ENCODE data around the gene PHYHIPL. TPM values are rescaled to one million over a fixed set of nuclear protein-coding genes. Genes with fewer than 3 reads are reported as not detected.

PHYHIPL gene
- total RNA-seq, 2 donors from 2014 or later = 0.44 to 0.68 TPM

DNA sequence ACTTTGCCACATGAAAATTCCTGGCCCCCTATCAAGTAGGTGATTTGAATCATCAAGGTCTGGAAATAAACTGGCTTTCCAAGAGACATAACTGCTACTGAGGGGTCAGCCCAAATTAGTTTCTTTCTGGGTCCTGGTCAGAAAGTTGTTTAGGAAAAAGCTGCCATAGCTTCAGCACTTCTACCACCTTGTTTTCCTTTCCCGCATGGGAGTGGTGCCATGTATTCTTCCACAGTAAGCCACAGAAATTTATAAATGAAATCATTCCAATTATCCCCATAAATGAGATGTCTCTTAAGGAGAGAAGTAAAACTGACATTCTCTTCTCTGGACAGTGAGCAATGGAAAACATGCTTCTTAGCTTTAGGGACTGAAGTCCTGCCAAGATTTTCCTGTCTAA lies 80.8 kb downstream of the PHYHIPL start:
- peaks cover 6% of the 10 kb centered on the region for H3K4me1 Mint-ChIP-seq
- Histone ChIP-seq H3K9me3 (ENCODE audit: control insufficient read depth, low read length) (no peaks in the 10 kb centered on the region), H3K27ac (ENCODE audit: low read depth, low read length) (no peak overlapping the region), H3K27me3 (ENCODE audit: control insufficient read depth, insufficient read depth, low read length, poor library complexity, severe bottlenecking) (no peaks in the 10 kb centered on the region), H3K4me3 (ENCODE audit: low read length) (no peak overlapping the region), H3K4me1 (ENCODE audit: control insufficient read depth, insufficient read depth, low read length) (no peaks in the 10 kb centered on the region), H3K9ac (ENCODE audit: extremely low read depth, low read length, poor library complexity, severe bottlenecking) (no peak overlapping the region), H3K36me3 (ENCODE audit: control insufficient read depth, insufficient read depth, low read length) (peaks cover 20% of the 10 kb centered on the region)
- 100% methylated on average over 1 of the region's 1 CpG; no CpG with 5 or more reads in 1 of the 2 experiments for WGBS, 2 experiments (ENCODE audit: insufficient coverage in 1 of 2, insufficient read length in 1 of 2)
- no peaks in the 10 kb centered on the region for H3K27me3 Mint-ChIP-seq (ENCODE audit: insufficient read depth)
- H3K27ac Mint-ChIP-seq = no peak overlapping the region
- TF ChIP-seq, protein P1, sequence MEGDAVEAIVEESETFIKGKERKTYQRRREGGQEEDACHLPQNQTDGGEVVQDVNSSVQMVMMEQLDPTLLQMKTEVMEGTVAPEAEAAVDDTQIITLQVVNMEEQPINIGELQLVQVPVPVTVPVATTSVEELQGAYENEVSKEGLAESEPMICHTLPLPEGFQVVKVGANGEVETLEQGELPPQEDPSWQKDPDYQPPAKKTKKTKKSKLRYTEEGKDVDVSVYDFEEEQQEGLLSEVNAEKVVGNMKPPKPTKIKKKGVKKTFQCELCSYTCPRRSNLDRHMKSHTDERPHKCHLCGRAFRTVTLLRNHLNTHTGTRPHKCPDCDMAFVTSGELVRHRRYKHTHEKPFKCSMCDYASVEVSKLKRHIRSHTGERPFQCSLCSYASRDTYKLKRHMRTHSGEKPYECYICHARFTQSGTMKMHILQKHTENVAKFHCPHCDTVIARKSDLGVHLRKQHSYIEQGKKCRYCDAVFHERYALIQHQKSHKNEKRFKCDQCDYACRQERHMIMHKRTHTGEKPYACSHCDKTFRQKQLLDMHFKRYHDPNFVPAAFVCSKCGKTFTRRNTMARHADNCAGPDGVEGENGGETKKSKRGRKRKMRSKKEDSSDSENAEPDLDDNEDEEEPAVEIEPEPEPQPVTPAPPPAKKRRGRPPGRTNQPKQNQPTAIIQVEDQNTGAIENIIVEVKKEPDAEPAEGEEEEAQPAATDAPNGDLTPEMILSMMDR (conservative IDR thresholded peaks at IDR 0.05) = no peak
- no peaks in the 10 kb centered on the region for H3K36me3 Mint-ChIP-seq (ENCODE audit: low read depth)
- H3K4me3 Mint-ChIP-seq = no peak overlapping the region
- DNase-seq = no peak
- no peaks in the 10 kb centered on the region for H3K9me3 Mint-ChIP-seq

DNA sequence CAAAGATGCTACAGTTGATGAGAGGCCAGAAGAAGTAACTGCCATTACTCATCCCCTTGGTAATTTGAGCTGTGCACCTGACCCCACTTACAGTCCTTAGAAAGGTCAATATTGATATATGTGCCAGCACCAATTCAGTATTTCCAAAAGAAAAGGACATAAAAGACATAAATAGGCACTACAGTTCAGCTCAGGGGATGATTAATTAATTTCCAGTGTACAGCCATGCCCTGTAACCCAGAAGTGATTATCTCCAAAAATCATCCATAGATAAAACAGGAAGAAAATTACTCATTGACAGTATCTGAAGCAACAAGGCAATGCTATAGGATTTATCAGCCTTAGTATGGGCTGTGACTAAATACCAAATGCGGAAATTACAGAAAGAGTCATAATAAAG lies 82.4 kb downstream of the PHYHIPL start:
- peaks cover 6% of the 10 kb centered on the region for H3K4me1 Mint-ChIP-seq
- no peak overlapping the region for H3K4me3 Mint-ChIP-seq

DNA sequence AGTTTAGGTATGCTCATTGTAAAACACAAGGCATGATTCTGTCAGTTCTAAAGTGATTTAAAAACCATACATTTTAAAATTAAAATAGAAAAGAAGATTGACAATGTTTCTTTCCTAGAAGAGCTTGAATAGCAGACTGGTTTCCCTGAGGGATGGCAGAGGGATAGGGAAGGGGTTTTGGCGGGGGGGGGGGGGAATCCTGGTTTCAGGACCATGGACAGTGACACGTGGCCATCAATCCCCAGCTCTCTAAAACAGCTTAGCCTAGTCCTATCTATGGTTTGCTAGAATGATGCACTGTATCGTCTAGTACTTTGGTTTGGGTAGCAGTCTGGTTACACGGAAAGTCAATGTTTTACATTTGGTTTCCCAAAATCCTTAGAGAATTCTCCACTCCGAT lies 88.7 kb downstream of the PHYHIPL start:
- no peaks in the 10 kb centered on the region for H3K27me3 ChIP-seq (ENCODE audit: control insufficient read depth, insufficient read depth, low read length, poor library complexity, severe bottlenecking)
- 56 to 74% methylated on average over 3 to 4 of the region's 5 CpGs for WGBS, 2 experiments (ENCODE audit: insufficient coverage in 1 of 2, insufficient read length in 1 of 2)

More for the DNA sequence above, 82.4 kb downstream of the PHYHIPL start:
- Mint-ChIP-seq H3K9me3 (no peaks in the 10 kb centered on the region), H3K27me3 (ENCODE audit: insufficient read depth) (no peaks in the 10 kb centered on the region), H3K36me3 (ENCODE audit: low read depth) (no peaks in the 10 kb centered on the region), H3K27ac (no peak overlapping the region)
- no peak for DNase-seq
- Histone ChIP-seq H3K27me3 (ENCODE audit: control insufficient read depth, insufficient read depth, low read length, poor library complexity, severe bottlenecking) (no peaks in the 10 kb centered on the region), H3K9me3 (ENCODE audit: control insufficient read depth, low read length) (no peaks in the 10 kb centered on the region), H3K36me3 (ENCODE audit: control insufficient read depth, insufficient read depth, low read length) (peaks cover 19% of the 10 kb centered on the region), H3K4me3 (ENCODE audit: low read length) (no peak overlapping the region), H3K9ac (ENCODE audit: extremely low read depth, low read length, poor library complexity, severe bottlenecking) (no peak overlapping the region), H3K4me1 (ENCODE audit: control insufficient read depth, insufficient read depth, low read length) (no peaks in the 10 kb centered on the region), H3K27ac (ENCODE audit: low read depth, low read length) (no peak overlapping the region)
- TF ChIP-seq, protein P1 (conservative IDR thresholded peaks at IDR 0.05) = no peak
- 88 to 100% methylated on average over 1 of the region's 1 CpG for WGBS, 2 experiments (ENCODE audit: insufficient coverage in 1 of 2, insufficient read length in 1 of 2)

More for the DNA sequence above, 88.7 kb downstream of the PHYHIPL start:
- Mint-ChIP-seq H3K4me3 (no peak overlapping the region), H3K9me3 (no peaks in the 10 kb centered on the region), H3K36me3 (ENCODE audit: low read depth) (no peaks in the 10 kb centered on the region), H3K27ac (no peak overlapping the region), H3K27me3 (ENCODE audit: insufficient read depth) (no peaks in the 10 kb centered on the region), H3K4me1 (no peaks in the 10 kb centered on the region)
- TF ChIP-seq, protein P1 (conservative IDR thresholded peaks at IDR 0.05) = no peak
- H3K9ac ChIP-seq (ENCODE audit: extremely low read depth, low read length, poor library complexity, severe bottlenecking) = no peak overlapping the region
- DNase-seq = peak; percentile 67
- H3K4me1 ChIP-seq (ENCODE audit: control insufficient read depth, insufficient read depth, low read length) = no peaks in the 10 kb centered on the region
- no peak overlapping the region for H3K27ac ChIP-seq (ENCODE audit: low read depth, low read length)
- H3K4me3 ChIP-seq (ENCODE audit: low read length) = no peak overlapping the region
- no peaks in the 10 kb centered on the region for H3K9me3 ChIP-seq (ENCODE audit: control insufficient read depth, low read length)
- H3K36me3 ChIP-seq (ENCODE audit: control insufficient read depth, insufficient read depth, low read length) = peaks cover 51% of the 10 kb centered on the region
